Globus pallidus (tissue), 1 donor: Measurements from ENCODE around the gene MYL7.

Experiments used
- DNase-seq: peaks from one replicate; pipeline ENCODE4 v3.0.0-alpha.2; 2015; ENCODE audit warnings: low spot score

The MYL7 gene

GRCh38 chr7:44112231-44112996 is 28.7 kb downstream of the MYL7 start:
- DNase-seq, result no peak

DNA sequence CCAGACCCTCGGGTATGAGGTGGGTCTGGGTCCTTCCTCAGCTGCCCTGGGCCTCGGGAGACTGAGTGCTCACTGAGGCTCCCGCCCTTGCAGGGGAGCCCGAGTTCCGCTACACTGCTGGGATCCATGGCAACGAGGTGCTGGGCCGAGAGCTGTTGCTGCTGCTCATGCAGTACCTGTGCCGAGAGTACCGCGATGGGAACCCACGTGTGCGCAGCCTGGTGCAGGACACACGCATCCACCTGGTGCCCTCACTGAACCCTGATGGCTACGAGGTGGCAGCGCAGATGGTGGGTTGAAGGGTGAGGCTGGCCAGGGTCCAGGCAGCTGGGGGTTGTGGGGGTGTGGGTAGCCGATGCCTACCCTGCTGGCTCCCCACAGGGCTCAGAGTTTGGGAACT is 29.4 kb downstream of the MYL7 start:
- no peak for DNase-seq

- no peak for DNase-seq
Measured at GRCh38 chr7:44110719-44111635, 30.2 kb downstream of the MYL7 start.

- DNase-seq, result no peak
Measured at GRCh38 chr7:44109991-44110390, 31.1 kb downstream of the MYL7 start.

- no peak for DNase-seq
Measured at GRCh38 chr7:44108768-44109750, 32.1 kb downstream of the MYL7 start.

DNA sequence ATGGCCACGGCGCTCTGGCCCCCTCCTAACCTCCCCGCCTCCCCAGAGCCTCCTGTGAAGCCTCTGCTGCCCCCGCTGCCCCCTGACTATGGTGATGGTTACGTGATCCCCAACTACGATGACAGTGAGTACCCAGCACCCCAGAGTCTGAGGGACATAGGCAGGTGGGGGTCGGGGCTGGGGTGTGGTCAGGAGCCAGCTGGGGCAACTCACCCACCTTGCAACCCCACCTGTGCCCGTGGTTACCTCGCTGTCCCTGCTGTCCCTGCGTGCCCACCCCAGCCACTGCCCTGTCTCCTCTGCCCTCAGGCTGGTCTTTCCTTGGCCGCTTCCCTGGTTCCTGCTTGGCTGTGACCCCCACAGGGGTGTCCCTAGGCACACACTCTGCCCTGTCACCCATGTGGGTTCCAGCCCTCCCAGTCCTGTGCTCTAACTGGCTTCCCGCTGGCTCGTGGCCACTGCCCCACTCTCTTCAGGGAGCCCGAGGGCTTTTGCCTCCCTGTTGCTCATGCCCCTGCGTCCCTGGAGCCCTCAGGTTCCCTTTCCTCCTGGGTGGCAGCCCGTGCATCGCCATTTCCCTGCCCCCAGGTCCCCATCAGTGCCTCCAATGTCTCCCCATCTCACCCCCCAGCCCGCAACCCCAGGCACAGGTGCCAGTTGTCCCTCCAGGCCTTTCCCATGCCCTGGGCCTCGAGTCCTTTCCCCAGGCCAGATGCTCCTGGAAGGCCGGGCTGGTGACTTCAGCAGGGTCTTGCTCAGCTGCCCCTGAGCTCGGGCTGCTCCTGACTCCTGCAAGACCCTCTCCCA is 33.0 kb downstream of the MYL7 start:
- no peak for DNase-seq

DNA sequence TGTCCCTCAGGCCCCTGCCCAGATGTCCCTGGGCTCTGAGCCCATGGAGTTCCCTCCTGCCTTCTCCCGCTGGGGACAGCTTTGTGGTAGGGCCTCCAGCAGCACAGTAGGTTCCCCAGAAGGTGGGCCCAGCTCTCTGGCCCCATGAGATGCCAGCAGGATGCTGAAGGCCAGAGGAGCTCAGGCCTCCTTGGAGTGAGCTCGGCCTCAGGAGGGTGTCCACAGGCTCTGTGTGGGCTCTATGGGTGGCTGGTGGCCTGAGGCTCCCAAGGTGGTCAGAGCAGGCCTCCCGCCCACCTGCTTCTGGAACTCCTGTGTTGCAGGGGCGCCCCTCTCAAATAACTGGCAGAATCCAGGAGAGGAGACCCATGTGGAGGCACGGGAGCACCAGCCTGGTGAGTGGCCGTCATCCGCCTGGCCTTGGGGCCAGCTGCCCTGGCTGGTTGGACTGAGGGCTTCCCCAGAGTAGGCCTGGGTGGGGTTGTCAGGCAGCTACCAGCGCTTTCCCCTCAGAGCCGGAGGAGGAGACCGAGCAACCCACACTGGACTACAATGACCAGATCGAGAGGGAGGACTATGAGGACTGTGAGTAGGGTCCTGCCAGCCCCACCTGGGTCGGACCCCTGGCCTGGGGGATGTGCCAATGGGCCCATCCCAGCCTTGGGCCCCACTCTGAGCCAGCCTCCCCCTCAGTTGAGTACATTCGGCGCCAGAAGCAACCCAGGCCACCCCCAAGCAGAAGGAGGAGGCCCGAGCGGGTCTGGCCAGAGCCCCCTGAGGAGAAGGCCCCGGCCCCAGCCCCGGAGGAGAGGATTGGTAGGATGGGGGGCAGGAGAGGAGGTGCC is 33.8 kb downstream of the MYL7 start:
- DNase-seq, result no peak

GRCh38 chr7:44106311-44107065 is 34.6 kb downstream of the MYL7 start:
- DNase-seq, result no peak

- no peak for DNase-seq
Measured at GRCh38 chr7:44105832-44106231, 35.3 kb downstream of the MYL7 start.

- peak; percentile 80 for DNase-seq
Measured at GRCh38 chr7:44104860-44105771, 36.0 kb downstream of the MYL7 start.

- no peak for DNase-seq
Measured at GRCh38 chr7:44103923-44104859, 36.9 kb downstream of the MYL7 start, which contains the start of gene AEBP1. TSS of gene AEBP1 (plus strand) at chr7:44104345. CDS start at chr7:44104666, 321 bp downstream.

- DNase-seq, result no peak
Measured at GRCh38 chr7:44103566-44103922, 37.6 kb downstream of the MYL7 start.

GRCh38 chr7:44102846-44103565 is 38.1 kb downstream of the MYL7 start:
- no peak for DNase-seq

DNA sequence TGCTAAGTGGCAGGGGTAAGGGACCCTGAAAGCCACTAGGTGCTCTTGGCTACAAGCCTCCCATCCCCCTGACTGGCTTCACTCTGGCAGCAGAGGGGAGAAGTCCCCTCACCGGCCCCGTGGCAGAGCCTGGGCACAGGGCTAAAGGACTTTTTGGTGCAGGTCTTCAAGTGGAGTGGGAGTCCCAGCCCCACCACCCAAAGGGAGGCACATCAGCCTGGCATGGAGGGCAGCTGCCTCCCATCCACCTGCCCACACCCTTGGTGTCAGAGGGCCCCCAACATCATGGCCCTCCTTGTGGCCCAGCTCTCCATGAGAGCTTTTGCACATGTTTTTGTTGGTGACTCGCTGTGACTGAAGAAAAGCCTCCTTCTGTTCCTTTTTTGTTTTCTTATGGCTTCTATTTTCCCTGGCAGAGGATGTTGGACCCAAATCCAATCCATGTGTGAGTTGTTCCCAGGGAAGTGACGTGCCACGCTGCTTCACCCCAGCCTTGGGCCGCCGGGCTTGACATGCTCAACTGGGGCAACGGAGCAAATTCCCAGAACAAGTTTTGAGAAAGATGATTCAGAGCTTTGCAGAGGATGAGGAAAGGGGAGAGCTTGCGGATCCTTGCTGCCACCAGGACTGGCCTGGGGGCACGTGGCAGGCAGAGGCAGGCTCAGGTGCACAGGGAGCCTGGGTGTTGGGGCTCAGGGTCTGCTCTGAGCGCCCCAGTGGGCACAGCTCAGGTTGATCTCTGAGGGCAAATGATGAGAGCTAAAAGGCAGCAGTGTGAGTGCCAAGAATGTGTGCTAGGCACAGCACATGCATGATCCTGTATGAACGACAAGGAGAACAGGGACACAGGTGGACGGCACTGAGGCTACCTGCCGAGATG is 38.9 kb downstream of the MYL7 start:
- DNase-seq, result no peak

DNA sequence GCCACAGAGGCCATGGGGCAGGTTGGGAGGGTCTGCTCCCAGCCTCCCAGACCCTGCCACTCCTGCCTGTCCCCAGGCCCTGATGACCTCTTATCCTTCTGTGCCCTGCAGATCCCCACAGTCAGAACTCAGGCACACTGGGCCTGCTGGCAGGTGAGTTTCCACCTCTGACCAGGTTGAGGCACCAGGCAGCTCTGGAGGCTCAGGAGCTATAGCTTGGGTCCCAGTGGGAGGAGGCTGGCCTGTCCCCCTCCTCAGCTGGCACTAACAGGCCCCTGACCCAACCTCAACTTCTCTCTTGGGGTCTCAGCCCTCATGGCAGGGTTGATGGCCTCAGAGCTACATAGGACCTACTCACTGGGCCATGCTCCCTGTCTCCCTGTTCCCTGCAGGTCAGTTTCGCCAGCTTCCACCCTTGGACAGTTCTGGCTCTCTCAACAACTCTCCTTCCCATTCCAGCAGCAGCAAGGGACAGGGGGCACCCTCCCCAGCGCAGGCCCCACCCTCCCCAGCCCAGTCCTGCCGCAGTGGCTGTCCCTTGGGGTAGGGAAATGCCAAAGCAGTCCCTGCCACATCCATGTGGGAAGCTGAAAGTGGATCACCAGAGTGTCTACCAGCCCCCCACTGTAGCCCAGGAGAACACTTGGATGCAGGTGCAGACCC is 39.7 kb downstream of the MYL7 start:
- no peak for DNase-seq
